Mesendoderm (in vitro differentiated cells): ENCODE results near the gene TAF11L4. TPM values are rescaled to one million over a fixed set of nuclear protein-coding genes. Genes with fewer than 3 reads are reported as not detected.
"Not testable (repeated sequence)": the region's sequence is repeated elsewhere in the genome, so short reads cannot be mapped to it uniquely, and the experiment has no call there.

Source experiments
- DNase-seq: peaks from one replicate; pipeline ENCODE4 v3.0.0; 2013
- H2AK5ac ChIP-seq: 2 replicates; pipeline ENCODE4 v1.6.1; 2013; ENCODE audit warnings: low read length, inconsistent platforms
- H2BK120ac ChIP-seq: 2 replicates; pipeline ENCODE4 v1.6.1; 2013; ENCODE audit warnings: low read depth, mild to moderate bottlenecking, low read length, moderate library complexity, mixed read lengths
- H2BK15ac ChIP-seq: replicated peaks from 2 replicates; pipeline ENCODE4 v1.6.1; 2013; ENCODE audit warnings: low read depth, mild to moderate bottlenecking, moderate library complexity
- H2BK5ac ChIP-seq: 2 replicates; pipeline ENCODE4 v1.6.1; 2013; ENCODE audit warnings: low read length, inconsistent platforms
- H3K18ac ChIP-seq: 2 replicates; pipeline ENCODE4 v1.6.1; 2013; ENCODE audit warnings: mild to moderate bottlenecking, low read length, mixed read lengths
- H3K23ac ChIP-seq: one replicate; pipeline ENCODE4 v1.6.1; 2013; ENCODE audit warnings: low read length
- H3K27ac ChIP-seq: 2 replicates; pipeline ENCODE4 v1.5.1; 2013; ENCODE audit warnings: low read depth, mild to moderate bottlenecking, inconsistent platforms, low read length, moderate library complexity
- H3K27me3 ChIP-seq: 2 replicates; pipeline ENCODE4 v1.6.1; 2013; ENCODE audit warnings: low read length, control low read depth, mild to moderate bottlenecking, inconsistent platforms; ENCODE audit not compliant: insufficient read depth, poor library complexity
- H3K36me3 ChIP-seq: 2 replicates; pipeline ENCODE4 v1.6.1; 2013; ENCODE audit warnings: low read length, inconsistent platforms; ENCODE audit not compliant: control insufficient read depth, insufficient read depth
- H3K4ac ChIP-seq: one replicate; pipeline ENCODE4 v1.6.1; 2013; ENCODE audit warnings: low read depth, mild to moderate bottlenecking, low read length, moderate library complexity
- H3K4me1 ChIP-seq: 2 replicates; pipeline ENCODE4 v1.6.1; 2013; ENCODE audit warnings: low read depth, low read length, inconsistent platforms; ENCODE audit not compliant: control insufficient read depth
- H3K4me2 ChIP-seq: 2 replicates; pipeline ENCODE4 v1.6.1; 2013; ENCODE audit warnings: low read length
- H3K4me3 ChIP-seq: 2 replicates; pipeline ENCODE4 v1.5.1; 2013; ENCODE audit warnings: mild to moderate bottlenecking, low read length
- H3K56ac ChIP-seq: one replicate; pipeline ENCODE4 v1.6.1; 2013; ENCODE audit warnings: low read length
- H3K79me1 ChIP-seq: 2 replicates; pipeline ENCODE4 v1.6.1; 2013; ENCODE audit warnings: low read length, inconsistent platforms
- H3K79me2 ChIP-seq: 2 replicates; pipeline ENCODE4 v1.6.1; 2013; ENCODE audit warnings: mild to moderate bottlenecking, low read length; ENCODE audit not compliant: control insufficient read depth, insufficient read depth
- H3K9ac ChIP-seq: 2 replicates; pipeline ENCODE4 v1.6.1; 2013; ENCODE audit warnings: low read length, inconsistent platforms
- H4K5ac ChIP-seq: one replicate; pipeline ENCODE4 v1.6.1; 2013; ENCODE audit warnings: low read length
- H4K8ac ChIP-seq: one replicate; pipeline ENCODE4 v1.6.1; 2013; ENCODE audit warnings: low read depth, mild to moderate bottlenecking, control low read depth, low read length, moderate library complexity
- WGBS: extraction: QIAGEN DNeasy Blood & Tissue Kit; methylation state at CpG from one replicate; pipeline ENCODE4 v1.1.7; 2013; ENCODE audit warnings: low lambda C conversion rate, missing lambda C conversion rate; ENCODE audit not compliant: insufficient coverage; ENCODE audit errors: extremely low coverage; 5-methylcytosine and 5-hydroxymethylcytosine counted together
- small RNA-seq: library from polyadenylated mRNA; stranded (forward); fragments of <200 nt; extraction: miRNeasy Mini kit (QIAGEN cat#:217004); gene quantifications from one replicate; pipeline ENCODE3, GENCODE V24; 2013; ENCODE audit not compliant: insufficient read depth

The TAF11L4 gene

GRCh38 chr5:17528369-17528768 lies 6.8 kb downstream of the TAF11L4 start, which contains the start of gene TAF11L6:
Gene TAF11L6, plus strand, starts transcription at chr5:17528669.
- not testable (repeated sequence) for H3K79me1 ChIP-seq, H3K4me1 ChIP-seq, H3K4ac ChIP-seq, H2BK15ac ChIP-seq, H3K27me3 ChIP-seq, DNase-seq, H3K18ac ChIP-seq, H3K27ac ChIP-seq, H3K79me2 ChIP-seq, H2BK120ac ChIP-seq, H4K5ac ChIP-seq, H2AK5ac ChIP-seq, H3K36me3 ChIP-seq, H3K4me3 ChIP-seq, H3K9ac ChIP-seq, H3K56ac ChIP-seq, H2BK5ac ChIP-seq, H3K4me2 ChIP-seq, H4K8ac ChIP-seq, H3K23ac ChIP-seq
- WGBS, result no CpG with 5 or more reads among the region's 15 CpGs

Small RNAs within 50 kb of the gene (small RNA-seq; reads per million reads assigned to genes)
- gene AC106774.3, result not detected
